Nephron progenitor cell (in vitro differentiated cells): Measurements from ENCODE around the gene P2RY10.
"Not testable (repeated sequence)": the region's sequence is repeated elsewhere in the genome, so short reads cannot be mapped to it uniquely, and the experiment has no call there.

Experiments used
- DNase-seq: peaks from one replicate; pipeline ENCODE4 v3.0.0; 2021
- H3K27ac Mint-ChIP-seq: 2 replicates; pipeline ENCODE4 v1.8.0; 2021; ENCODE audit warnings: mild to moderate bottlenecking, moderate library complexity, mixed read lengths
- H3K27me3 Mint-ChIP-seq: 2 replicates; pipeline ENCODE4 v1.8.0; 2021; ENCODE audit warnings: mild to moderate bottlenecking, low read depth, mixed read lengths; ENCODE audit not compliant: poor library complexity
- H3K36me3 Mint-ChIP-seq: 2 replicates; pipeline ENCODE4 v1.8.0; 2021; ENCODE audit warnings: low read depth, mixed read lengths
- H3K4me1 Mint-ChIP-seq: 2 replicates; pipeline ENCODE4 v1.8.0; 2021; ENCODE audit warnings: mixed read lengths
- H3K4me3 Mint-ChIP-seq: 2 replicates; pipeline ENCODE4 v1.8.0; 2021; ENCODE audit warnings: mild to moderate bottlenecking, moderate library complexity, mixed read lengths
- H3K9me3 Mint-ChIP-seq: 2 replicates; pipeline ENCODE4 v1.8.0; 2021; ENCODE audit warnings: mild to moderate bottlenecking, moderate library complexity, mixed read lengths
- TF ChIP-seq, protein P1 (sequence below): fragments of 200-600 bp; sonication (generic); IDR thresholded peaks from 2 replicates; pipeline ENCODE4 v1.5.0; 2021; ENCODE audit warnings: antibody characterized with exemption

Gene P2RY10

DNA sequence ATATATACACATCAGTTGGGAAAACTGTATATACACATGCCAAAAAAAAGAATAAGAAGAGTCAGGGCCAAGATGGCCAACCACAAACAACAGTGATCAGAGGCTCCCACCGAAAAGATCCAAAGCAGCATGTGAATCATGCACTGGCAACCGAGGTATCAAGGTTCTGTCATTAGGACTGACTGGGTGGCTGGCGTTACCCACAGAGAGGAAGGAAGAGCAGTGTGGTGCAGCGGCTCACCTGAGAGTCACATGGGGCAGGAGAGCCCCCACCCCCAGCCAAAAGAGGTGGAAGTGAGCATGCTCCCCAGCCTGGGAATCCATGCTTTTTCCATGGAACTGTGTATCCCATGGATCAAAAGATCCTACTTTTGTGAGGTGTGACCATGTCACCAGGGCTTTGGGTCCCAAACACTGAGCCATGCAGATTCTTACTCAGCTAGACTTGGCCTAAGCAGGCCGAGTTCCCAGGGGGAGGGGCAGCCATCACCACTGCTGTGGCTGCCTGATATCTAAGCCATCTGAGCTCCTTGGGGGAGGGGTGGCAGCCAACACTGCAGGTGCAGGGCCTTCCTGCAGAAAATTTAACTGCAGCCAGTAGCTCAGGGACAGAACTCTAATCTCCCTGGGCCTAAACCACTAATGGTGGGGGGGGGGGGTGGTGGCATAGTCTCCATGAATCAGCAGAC is 52.8 kb downstream of the P2RY10 start:
- no peak for DNase-seq

DNA sequence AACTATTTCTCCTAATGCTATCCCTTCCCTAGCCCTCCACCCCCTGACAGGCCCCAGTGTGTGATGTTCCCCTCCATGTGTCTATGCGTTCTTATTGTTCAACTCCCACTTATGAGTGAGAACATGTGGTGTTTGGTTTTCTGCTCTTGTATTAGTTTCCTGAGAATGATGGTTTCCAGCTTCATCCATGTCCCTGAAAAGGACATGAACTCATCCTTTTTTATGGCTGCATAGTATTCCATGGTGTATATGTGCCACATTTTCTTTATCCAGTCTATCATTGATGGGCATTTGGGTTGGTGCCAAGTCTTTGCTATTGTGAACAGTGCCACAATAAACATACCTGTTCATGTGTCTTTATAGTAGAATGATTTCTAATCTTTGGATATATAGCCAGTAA is 62.3 kb downstream of the P2RY10 start:
- not testable (repeated sequence) for DNase-seq, H3K36me3 Mint-ChIP-seq, H3K27me3 Mint-ChIP-seq, H3K4me3 Mint-ChIP-seq, H3K4me1 Mint-ChIP-seq, H3K27ac Mint-ChIP-seq
- H3K9me3 Mint-ChIP-seq: peaks cover 65% of the 10 kb centered on the region

More for the DNA sequence above, 52.8 kb downstream of the P2RY10 start:
- Mint-ChIP-seq H3K4me3 (no peak overlapping the region), H3K36me3 (no peaks in the 10 kb centered on the region), H3K9me3 (peaks cover 40% of the 10 kb centered on the region), H3K4me1 (no peaks in the 10 kb centered on the region), H3K27ac (no peak overlapping the region), H3K27me3 (no peaks in the 10 kb centered on the region)
- TF ChIP-seq, protein P1, sequence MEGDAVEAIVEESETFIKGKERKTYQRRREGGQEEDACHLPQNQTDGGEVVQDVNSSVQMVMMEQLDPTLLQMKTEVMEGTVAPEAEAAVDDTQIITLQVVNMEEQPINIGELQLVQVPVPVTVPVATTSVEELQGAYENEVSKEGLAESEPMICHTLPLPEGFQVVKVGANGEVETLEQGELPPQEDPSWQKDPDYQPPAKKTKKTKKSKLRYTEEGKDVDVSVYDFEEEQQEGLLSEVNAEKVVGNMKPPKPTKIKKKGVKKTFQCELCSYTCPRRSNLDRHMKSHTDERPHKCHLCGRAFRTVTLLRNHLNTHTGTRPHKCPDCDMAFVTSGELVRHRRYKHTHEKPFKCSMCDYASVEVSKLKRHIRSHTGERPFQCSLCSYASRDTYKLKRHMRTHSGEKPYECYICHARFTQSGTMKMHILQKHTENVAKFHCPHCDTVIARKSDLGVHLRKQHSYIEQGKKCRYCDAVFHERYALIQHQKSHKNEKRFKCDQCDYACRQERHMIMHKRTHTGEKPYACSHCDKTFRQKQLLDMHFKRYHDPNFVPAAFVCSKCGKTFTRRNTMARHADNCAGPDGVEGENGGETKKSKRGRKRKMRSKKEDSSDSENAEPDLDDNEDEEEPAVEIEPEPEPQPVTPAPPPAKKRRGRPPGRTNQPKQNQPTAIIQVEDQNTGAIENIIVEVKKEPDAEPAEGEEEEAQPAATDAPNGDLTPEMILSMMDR: no peak
